ENCODE results near the gene DEFB125. TPM values are rescaled to one million over a fixed set of nuclear protein-coding genes. Genes with fewer than 3 reads are reported as not detected.
"Not testable (repeated sequence)": the region's sequence is repeated elsewhere in the genome, so short reads cannot be mapped to it uniquely, and the experiment has no call there.

The DEFB125 gene
- polyA plus RNA-seq, 1 donor (not counting 4 experiments of a cell fraction or from before 2014, with no cell fraction given): not detected

DNA sequence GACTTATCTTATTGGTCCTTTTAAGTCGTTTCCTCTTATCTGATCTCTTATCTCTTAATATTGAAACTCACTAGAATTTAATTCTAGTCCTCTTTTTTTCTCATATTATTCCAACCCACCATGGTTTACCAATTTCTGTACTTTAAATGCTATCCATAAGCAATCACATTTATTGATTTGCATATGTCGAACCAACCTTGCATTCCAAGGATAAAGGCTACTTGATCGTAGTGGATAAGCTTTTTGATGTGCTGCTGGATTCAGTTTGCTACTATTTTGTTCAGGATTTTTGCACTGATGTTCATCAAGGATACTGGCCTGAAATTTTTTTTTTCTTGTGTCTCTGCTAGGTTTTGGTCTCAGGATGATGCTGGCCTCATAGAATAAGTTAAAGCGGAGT is 7.7 kb downstream of the DEFB125 start:
- Histone ChIP-seq H3K9ac (ENCODE audit: control insufficient read depth, extremely low read depth, insufficient read depth, low read length) (no peak overlapping the region), H3K79me2 (ENCODE audit: control insufficient read depth, insufficient read depth, low read length) (no peaks in the 10 kb centered on the region), H4K20me1 (ENCODE audit: control insufficient read depth, extremely low read depth, insufficient read depth, low read length) (no peaks in the 10 kb centered on the region), H3K4me2 (ENCODE audit: control insufficient read depth, extremely low read depth, insufficient read depth, low read depth, low read length) (no peak overlapping the region), H3K4me1 (ENCODE audit: control insufficient read depth, extremely low read depth, insufficient read depth, low read length) (peaks cover 3% of the 10 kb centered on the region), H3K4me3 (ENCODE audit: control insufficient read depth in 2 of 3, extremely low read depth in 1 of 3, insufficient read depth in 2 of 3, low read depth in 1 of 3, low read length in 3 of 3) (no peak overlapping the region), H3K27me3 (ENCODE audit: control insufficient read depth, extremely low read depth, insufficient read depth, low read length) (no peaks in the 10 kb centered on the region), H2AFZ (ENCODE audit: control insufficient read depth, low read length) (no peak overlapping the region), H3K36me3 (ENCODE audit: control insufficient read depth in 2 of 2, extremely low read depth in 1 of 2, insufficient read depth in 2 of 2, low read length in 2 of 2) (no peaks in the 10 kb centered on the region), H3K27ac (ENCODE audit: control insufficient read depth, insufficient read depth, low read length) (no peak overlapping the region), H3K9me3 (ENCODE audit: control insufficient read depth, low read depth, low read length) (no peaks in the 10 kb centered on the region), H3K9me1 (ENCODE audit: control insufficient read depth, extremely low read depth, insufficient read depth, low read length) (no peaks in the 10 kb centered on the region)
- FAIRE-seq (no peak), DNase-seq (ENCODE audit: low read depth, low spot score) (no peak)
- dilution Hi-C loops (cut with MboI; ENCODE audit: extremely low pct_ligation_motif_present, low sequenced_read_pairs): no loop called here
- TF ChIP-seq, protein P1, sequence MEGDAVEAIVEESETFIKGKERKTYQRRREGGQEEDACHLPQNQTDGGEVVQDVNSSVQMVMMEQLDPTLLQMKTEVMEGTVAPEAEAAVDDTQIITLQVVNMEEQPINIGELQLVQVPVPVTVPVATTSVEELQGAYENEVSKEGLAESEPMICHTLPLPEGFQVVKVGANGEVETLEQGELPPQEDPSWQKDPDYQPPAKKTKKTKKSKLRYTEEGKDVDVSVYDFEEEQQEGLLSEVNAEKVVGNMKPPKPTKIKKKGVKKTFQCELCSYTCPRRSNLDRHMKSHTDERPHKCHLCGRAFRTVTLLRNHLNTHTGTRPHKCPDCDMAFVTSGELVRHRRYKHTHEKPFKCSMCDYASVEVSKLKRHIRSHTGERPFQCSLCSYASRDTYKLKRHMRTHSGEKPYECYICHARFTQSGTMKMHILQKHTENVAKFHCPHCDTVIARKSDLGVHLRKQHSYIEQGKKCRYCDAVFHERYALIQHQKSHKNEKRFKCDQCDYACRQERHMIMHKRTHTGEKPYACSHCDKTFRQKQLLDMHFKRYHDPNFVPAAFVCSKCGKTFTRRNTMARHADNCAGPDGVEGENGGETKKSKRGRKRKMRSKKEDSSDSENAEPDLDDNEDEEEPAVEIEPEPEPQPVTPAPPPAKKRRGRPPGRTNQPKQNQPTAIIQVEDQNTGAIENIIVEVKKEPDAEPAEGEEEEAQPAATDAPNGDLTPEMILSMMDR (optimal IDR thresholded peaks at IDR 0.05 in 1 of 3, IDR thresholded peaks at IDR 0.05 in 1 of 3, conservative IDR thresholded peaks at IDR 0.05 in 1 of 3; ENCODE audit: extremely low read depth in 1 of 3, insufficient read depth in 2 of 3, low read length in 3 of 3): no peak
- TF ChIP-seq EZH2 (IDR thresholded peaks at IDR 0.05; ENCODE audit: low read length): no peak

DNA sequence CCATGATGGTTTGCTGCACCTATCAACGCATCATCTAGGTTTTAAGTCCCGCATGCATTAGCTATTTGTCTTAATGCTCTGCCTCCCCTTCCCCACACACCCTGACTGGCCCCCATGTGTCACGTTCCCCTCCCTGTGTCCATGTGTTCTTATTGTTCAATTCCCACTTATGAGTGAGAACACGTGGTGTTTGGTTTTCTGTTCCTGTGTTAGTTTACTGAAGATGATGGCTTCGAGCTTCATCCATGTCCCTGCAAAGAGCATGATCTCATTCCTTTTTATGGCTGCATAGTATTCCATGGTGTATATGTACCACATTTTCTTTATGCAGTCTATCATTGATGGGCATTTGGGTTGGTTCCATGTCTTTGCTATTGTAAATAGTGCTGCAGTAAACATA is 10.2 kb downstream of the DEFB125 start:
- H2AFZ ChIP-seq (ENCODE audit: control insufficient read depth, low read length); H3K27me3 ChIP-seq (ENCODE audit: control insufficient read depth, extremely low read depth, insufficient read depth, low read length); H3K4me2 ChIP-seq (ENCODE audit: control insufficient read depth, extremely low read depth, insufficient read depth, low read depth, low read length); H3K9me1 ChIP-seq (ENCODE audit: control insufficient read depth, extremely low read depth, insufficient read depth, low read length); H3K9ac ChIP-seq (ENCODE audit: control insufficient read depth, extremely low read depth, insufficient read depth, low read length); H3K4me1 ChIP-seq (ENCODE audit: control insufficient read depth, extremely low read depth, insufficient read depth, low read length); H3K79me2 ChIP-seq (ENCODE audit: control insufficient read depth, insufficient read depth, low read length); H3K4me3 ChIP-seq (ENCODE audit: control insufficient read depth in 2 of 3, extremely low read depth in 1 of 3, insufficient read depth in 2 of 3, low read depth in 1 of 3, low read length in 3 of 3); dilution Hi-C loops (cut with MboI; ENCODE audit: extremely low pct_ligation_motif_present, low sequenced_read_pairs); FAIRE-seq; H3K36me3 ChIP-seq (ENCODE audit: control insufficient read depth in 2 of 2, extremely low read depth in 1 of 2, insufficient read depth in 2 of 2, low read length in 2 of 2); H4K20me1 ChIP-seq (ENCODE audit: control insufficient read depth, extremely low read depth, insufficient read depth, low read length); DNase-seq (ENCODE audit: low read depth, low spot score); H3K9me3 ChIP-seq (ENCODE audit: control insufficient read depth, low read depth, low read length); H3K27ac ChIP-seq (ENCODE audit: control insufficient read depth, insufficient read depth, low read length): not testable (repeated sequence)

DNA sequence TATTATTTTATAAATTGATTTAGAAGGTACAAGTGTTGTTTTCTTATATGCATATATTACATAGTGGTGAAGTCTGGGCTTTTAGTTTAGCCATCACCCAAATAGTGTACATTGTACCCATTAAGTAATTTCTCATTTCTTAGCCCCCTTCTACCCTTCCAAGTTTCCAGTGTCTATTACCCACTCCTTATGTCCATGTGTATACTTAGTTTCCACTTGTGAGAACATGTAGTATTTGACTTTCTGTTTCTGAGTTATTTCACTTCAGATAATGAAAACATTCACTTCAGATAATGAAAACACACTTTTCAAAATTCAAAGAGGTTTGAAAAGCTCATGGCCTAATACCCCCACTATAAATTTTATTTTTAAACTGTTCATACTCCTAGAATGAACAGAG is 14.5 kb downstream of the DEFB125 start:
- FAIRE-seq: no peak
- Histone ChIP-seq H3K79me2 (ENCODE audit: control insufficient read depth, insufficient read depth, low read length) (no peaks in the 10 kb centered on the region), H3K9me1 (ENCODE audit: control insufficient read depth, extremely low read depth, insufficient read depth, low read length) (no peaks in the 10 kb centered on the region), H3K9ac (ENCODE audit: control insufficient read depth, extremely low read depth, insufficient read depth, low read length) (no peak overlapping the region), H3K36me3 (ENCODE audit: control insufficient read depth in 2 of 2, extremely low read depth in 1 of 2, insufficient read depth in 2 of 2, low read length in 2 of 2) (no peaks in the 10 kb centered on the region), H3K27ac (ENCODE audit: control insufficient read depth, insufficient read depth, low read length) (no peak overlapping the region), H3K4me1 (ENCODE audit: control insufficient read depth, extremely low read depth, insufficient read depth, low read length) (no peaks in the 10 kb centered on the region), H4K20me1 (ENCODE audit: control insufficient read depth, extremely low read depth, insufficient read depth, low read length) (no peaks in the 10 kb centered on the region), H2AFZ (ENCODE audit: control insufficient read depth, low read length) (no peak overlapping the region), H3K27me3 (ENCODE audit: control insufficient read depth, extremely low read depth, insufficient read depth, low read length) (peaks cover 5% of the 10 kb centered on the region), H3K4me2 (ENCODE audit: control insufficient read depth, extremely low read depth, insufficient read depth, low read depth, low read length) (no peak overlapping the region), H3K4me3 (ENCODE audit: control insufficient read depth in 2 of 3, extremely low read depth in 1 of 3, insufficient read depth in 2 of 3, low read depth in 1 of 3, low read length in 3 of 3) (no peak overlapping the region), H3K9me3 (ENCODE audit: control insufficient read depth, low read depth, low read length) (no peaks in the 10 kb centered on the region)
- DNase-seq (ENCODE audit: low read depth, low spot score): no peak
- TF ChIP-seq, protein P1 (optimal IDR thresholded peaks at IDR 0.05 in 1 of 3, IDR thresholded peaks at IDR 0.05 in 1 of 3, conservative IDR thresholded peaks at IDR 0.05 in 1 of 3; ENCODE audit: extremely low read depth in 1 of 3, insufficient read depth in 2 of 3, low read length in 3 of 3): no peak
- no peak for TF ChIP-seq EZH2 (IDR thresholded peaks at IDR 0.05; ENCODE audit: low read length)
- dilution Hi-C loops (cut with MboI; ENCODE audit: extremely low pct_ligation_motif_present, low sequenced_read_pairs): no loop called here
